Nephron (organoid): Measurements from ENCODE around the gene TBL1X.

ENCODE experiments used
- H3K27ac Mint-ChIP-seq, 3 experiments: 2 replicates each; pipeline ENCODE4 v1.8.0; 2020; ENCODE audit warnings: mixed read lengths in 3 of 3, mild to moderate bottlenecking in 2 of 3, moderate library complexity in 1 of 3
- H3K27me3 Mint-ChIP-seq: 2 replicates; pipeline ENCODE4 v1.8.0; 2021; ENCODE audit warnings: low read depth, mild to moderate bottlenecking, moderate library complexity, mixed read lengths
- H3K36me3 Mint-ChIP-seq: 2 replicates; pipeline ENCODE4 v1.8.0; 2020; ENCODE audit warnings: low read depth, mixed read lengths
- H3K4me1 Mint-ChIP-seq: 2 replicates; pipeline ENCODE4 v1.8.0; 2020; ENCODE audit warnings: mixed read lengths
- H3K4me3 Mint-ChIP-seq, 3 experiments: 2 replicates each; pipeline ENCODE4 v1.8.0; 2020; ENCODE audit warnings: mild to moderate bottlenecking in 3 of 3, mixed read lengths in 3 of 3, moderate library complexity in 2 of 3
- H3K9me3 Mint-ChIP-seq: 2 replicates; pipeline ENCODE4 v1.8.0; 2020; ENCODE audit warnings: mixed read lengths
- CTCF ChIP-seq, 3 experiments: fragments of 200-600 bp; sonication (generic); IDR thresholded peaks; one replicate each; pipeline ENCODE4 v1.5.0; 2021; ENCODE audit warnings: antibody characterized with exemption in 3 of 3; ENCODE audit not compliant: unreplicated experiment in 3 of 3

The TBL1X gene

GRCh38 chrX:9611436-9612145, 146.7 kb downstream of the TBL1X start:
- Mint-ChIP-seq H3K4me1 (peaks cover 46% of the 10 kb centered on the region), H3K4me3 (no peak overlapping the region), H3K27me3 (peaks cover 3% of the 10 kb centered on the region), H3K27ac (peak overlapping the region in 2 of 3 experiments; percentile 56), H3K9me3 (no peaks in the 10 kb centered on the region), H3K36me3 (peaks cover 7% of the 10 kb centered on the region)
- TF ChIP-seq CTCF (IDR thresholded peaks at IDR 0.05; ENCODE audit: unreplicated experiment in 3 of 3): no peak

GRCh38 chrX:9612146-9612505, 147.3 kb downstream of the TBL1X start:
- Mint-ChIP-seq H3K9me3 (no peaks in the 10 kb centered on the region), H3K27ac (no peak overlapping the region), H3K36me3 (peaks cover 8% of the 10 kb centered on the region), H3K4me3 (no peak overlapping the region), H3K27me3 (peaks cover 3% of the 10 kb centered on the region), H3K4me1 (peaks cover 41% of the 10 kb centered on the region)
- TF ChIP-seq CTCF (IDR thresholded peaks at IDR 0.05; ENCODE audit: unreplicated experiment in 3 of 3): no peak

- peaks cover 32% of the 10 kb centered on the region for H3K4me1 Mint-ChIP-seq
- no peaks in the 10 kb centered on the region for H3K9me3 Mint-ChIP-seq
- no peaks in the 10 kb centered on the region for H3K27me3 Mint-ChIP-seq
- no peak for TF ChIP-seq CTCF (IDR thresholded peaks at IDR 0.05; ENCODE audit: unreplicated experiment in 3 of 3)
- no peak overlapping the region for H3K27ac Mint-ChIP-seq
- no peak overlapping the region for H3K4me3 Mint-ChIP-seq
- peaks cover 17% of the 10 kb centered on the region for H3K36me3 Mint-ChIP-seq
Observed at GRCh38 chrX:9614016-9614415, 149.2 kb downstream of the TBL1X start.

- TF ChIP-seq CTCF (IDR thresholded peaks at IDR 0.05; ENCODE audit: unreplicated experiment in 3 of 3): no peak
- peaks cover 20% of the 10 kb centered on the region for H3K36me3 Mint-ChIP-seq
- H3K4me3 Mint-ChIP-seq: no peak overlapping the region
- H3K9me3 Mint-ChIP-seq: no peaks in the 10 kb centered on the region
- no peak overlapping the region for H3K27ac Mint-ChIP-seq
- peaks cover under 1% of the 10 kb centered on the region for H3K4me1 Mint-ChIP-seq
- H3K27me3 Mint-ChIP-seq: no peaks in the 10 kb centered on the region
Observed at GRCh38 chrX:9619133-9619532, 154.3 kb downstream of the TBL1X start.

GRCh38 chrX:9619581-9619980, 154.7 kb downstream of the TBL1X start:
- no peaks in the 10 kb centered on the region for H3K9me3 Mint-ChIP-seq
- H3K4me3 Mint-ChIP-seq: no peak overlapping the region
- no peak for TF ChIP-seq CTCF (IDR thresholded peaks at IDR 0.05; ENCODE audit: unreplicated experiment in 3 of 3)
- no peaks in the 10 kb centered on the region for H3K27me3 Mint-ChIP-seq
- H3K4me1 Mint-ChIP-seq: peaks cover 5% of the 10 kb centered on the region
- no peak overlapping the region for H3K27ac Mint-ChIP-seq
- peaks cover 20% of the 10 kb centered on the region for H3K36me3 Mint-ChIP-seq

- H3K36me3 Mint-ChIP-seq: peaks cover 16% of the 10 kb centered on the region
- peaks cover 7% of the 10 kb centered on the region for H3K4me1 Mint-ChIP-seq
- H3K4me3 Mint-ChIP-seq: no peak overlapping the region
- H3K27ac Mint-ChIP-seq: no peak overlapping the region
- H3K27me3 Mint-ChIP-seq: no peaks in the 10 kb centered on the region
- no peak for TF ChIP-seq CTCF (IDR thresholded peaks at IDR 0.05; ENCODE audit: unreplicated experiment in 3 of 3)
- no peaks in the 10 kb centered on the region for H3K9me3 Mint-ChIP-seq
Observed at GRCh38 chrX:9622128-9622527, 157.3 kb downstream of the TBL1X start.
